HepG2 (cell line): Measurements from ENCODE around the gene TRA2B. TPM values are rescaled to one million over a fixed set of nuclear protein-coding genes. Genes with fewer than 3 reads are reported as not detected.

Experiments used
- ATM ChIP-seq: fragments of 450-650 bp; IDR thresholded peaks from 2 replicates; pipeline ENCODE4 v1.7.1; 2017; ENCODE audit warnings: mild to moderate bottlenecking, borderline replicate concordance
- CTCF ChIP-seq: sonication (generic); formaldehyde crosslinking; IDR thresholded peaks from 2 replicates; pipeline ENCODE4 v1.5.0; 2020; ENCODE audit warnings: mild to moderate bottlenecking, missing genetic modification reagents, moderate library complexity
- KLF9 ChIP-seq: IDR thresholded peaks from 2 replicates; pipeline ENCODE4 v1.6.1; 2016; ENCODE audit warnings: low read depth
- MAFF ChIP-seq: IDR thresholded peaks from 2 replicates; pipeline ENCODE4 v1.6.1; 2011; ENCODE audit warnings: low read depth, low read length, improper control_type of control experiment
- NAIF1 ChIP-seq: sonication (generic); formaldehyde crosslinking; IDR thresholded peaks from 2 replicates; pipeline ENCODE4 v1.5.0; 2020; ENCODE audit warnings: mild to moderate bottlenecking, missing genetic modification reagents, borderline replicate concordance
- RELA ChIP-seq: sonication (generic); formaldehyde crosslinking; IDR thresholded peaks from 2 replicates; pipeline ENCODE4 v1.4.0; 2020; ENCODE audit warnings: missing genetic modification reagents
- RXRB ChIP-seq: IDR thresholded peaks from 2 replicates; pipeline ENCODE4 v1.6.1; 2016; ENCODE audit warnings: borderline replicate concordance, missing genetic modification reagents, missing compliant biosample characterization
- TFAP4 ChIP-seq: sonication (generic); IDR thresholded peaks from 2 replicates; pipeline ENCODE4 v1.6.1; 2016; ENCODE audit warnings: low read depth, borderline replicate concordance
- USF2 ChIP-seq, 2 experiments: sonication (generic) in 1 of 2; formaldehyde crosslinking in 1 of 2; IDR thresholded peaks; 2 replicates each; pipeline versions ENCODE4 v1.5.1 to v1.6.1; 2011 to 2020; ENCODE audit warnings: borderline replicate concordance in 1 of 2, low read depth in 1 of 2, low read length in 1 of 2, mild to moderate bottlenecking in 1 of 2, missing genetic modification reagents in 1 of 2, moderate library complexity in 1 of 2
- ZC3H4 ChIP-seq: sonication (generic); formaldehyde crosslinking; IDR thresholded peaks from 2 replicates; pipeline ENCODE4 v1.4.0; 2020; ENCODE audit warnings: missing genetic modification reagents, borderline replicate concordance
- ZFP37 ChIP-seq: sonication (generic); formaldehyde crosslinking; IDR thresholded peaks from 2 replicates; pipeline ENCODE4 v1.4.0; 2020; ENCODE audit warnings: missing genetic modification reagents, borderline replicate concordance
- ZNF12 ChIP-seq: sonication (generic); formaldehyde crosslinking; IDR thresholded peaks from 2 replicates; pipeline ENCODE4 v1.5.0; 2020; ENCODE audit warnings: missing genetic modification reagents
- ZNF205 ChIP-seq: IDR thresholded peaks from 2 replicates; pipeline ENCODE4 v1.6.1; 2018; ENCODE audit warnings: missing biosample characterization, missing genetic modification reagents
- ZNF225 ChIP-seq: sonication (generic); formaldehyde crosslinking; IDR thresholded peaks from 2 replicates; pipeline ENCODE4 v1.4.0; 2020; ENCODE audit warnings: mild to moderate bottlenecking, missing genetic modification reagents
- ZNF251 ChIP-seq: sonication (generic); formaldehyde crosslinking; IDR thresholded peaks from 2 replicates; pipeline ENCODE4 v1.9.0; 2021; ENCODE audit warnings: mild to moderate bottlenecking, missing genetic modification reagents
- ZNF280D ChIP-seq: sonication (generic); formaldehyde crosslinking; IDR thresholded peaks from 2 replicates; pipeline ENCODE4 v1.5.1; 2020; ENCODE audit warnings: mild to moderate bottlenecking, missing genetic modification reagents
- ZNF329 ChIP-seq: sonication (generic); formaldehyde crosslinking; IDR thresholded peaks from 2 replicates; pipeline ENCODE4 v1.9.0; 2021; ENCODE audit warnings: low read depth, mild to moderate bottlenecking, missing genetic modification reagents
- ZNF543 ChIP-seq: sonication (generic); formaldehyde crosslinking; IDR thresholded peaks from 2 replicates; pipeline ENCODE4 v1.4.0; 2020; ENCODE audit warnings: mild to moderate bottlenecking, missing genetic modification reagents
- ZNF615 ChIP-seq: sonication (generic); formaldehyde crosslinking; IDR thresholded peaks from 2 replicates; pipeline ENCODE4 v1.5.0; 2020; ENCODE audit warnings: mild to moderate bottlenecking, missing genetic modification reagents, borderline replicate concordance
- polyA plus RNA-seq, 8 experiments: library from polyadenylated mRNA; depleted of rRNA in 3 of 8; stranded (reverse) in 7 of 8; unstranded in 1 of 8; fragments of >200 nt; fragmentation: Illumina TruSeq in 4 of 8; extraction: Trizol in 4 of 8; gene quantifications; 2 replicates each; pipeline versions ENCODE4 v1.2.1 to v1.2.3, GENCODE V29; 2011 to 2016; ENCODE audit warnings: low read depth in 4 of 8, missing spikeins in 1 of 8, mixed read lengths in 1 of 8; ENCODE audit not compliant: insufficient read depth in 1 of 8
- total RNA-seq, 5 experiments: library from RNA; depleted of rRNA; stranded (reverse); fragments of >200 nt; fragmentation: Illumina TruSeq; extraction: Trizol; gene quantifications; 2 replicates each; pipeline ENCODE4 v1.2.3, GENCODE V29; 2016; ENCODE audit warnings: low read depth in 1 of 5

TRA2B gene
- total and polyA plus RNA-seq, 2 of the 13 experiments (the other 11 are each of a cell fraction or from before 2014, with no cell fraction given): 105 to 241 TPM

GRCh38 chr3:185983495-185984141 is 45.8 kb upstream of the TRA2B start (continued):
- no peak for TF ChIP-seq USF2 (IDR thresholded peaks at IDR 0.05; ENCODE audit: low read depth, low read length)
- no peak for TF ChIP-seq USF2 (CRISPR knock-in tag; IDR thresholded peaks at IDR 0.05; ENCODE audit: borderline replicate concordance)
- no peak for TF ChIP-seq RELA
- TF ChIP-seq ZNF251 (CRISPR knock-in tag): no peak
- no peak for TF ChIP-seq ATM
- no peak for TF ChIP-seq ZNF543 (CRISPR knock-in tag)
- peak; percentile 43; the same call in 1 of the 2 replicates for TF ChIP-seq TFAP4
- no peak for TF ChIP-seq ZFP37 (CRISPR knock-in tag)
- TF ChIP-seq NAIF1: no peak
- TF ChIP-seq RXRB (CRISPR knock-in tag): no peak
- TF ChIP-seq ZNF205 (CRISPR knock-in tag): no peak
- TF ChIP-seq ZNF329 (CRISPR knock-in tag): peak; percentile 74; the same call in 1 of the 2 replicates
- no peak for TF ChIP-seq ZNF225 (CRISPR knock-in tag)
- no peak for TF ChIP-seq ZNF615 (CRISPR knock-in tag)
- no peak for TF ChIP-seq ZC3H4 (CRISPR knock-in tag)
- TF ChIP-seq MAFF: no peak
- no peak for TF ChIP-seq KLF9 (CRISPR knock-in tag)
- TF ChIP-seq CTCF (CRISPR knock-in tag): peak; percentile 90
- TF ChIP-seq ZNF280D: no peak
- TF ChIP-seq ZNF12: no peak
